C4-2B (cell line): ENCODE data around the gene HSPA2.

ENCODE experiments used
- H3K27ac ChIP-seq: fragments of 450-650 bp; 2 replicates; pipeline ENCODE4 v1.5.1; 2017
- ZFX ChIP-seq: fragments of 450-650 bp; IDR thresholded peaks from 2 replicates; pipeline ENCODE4 v1.6.1; 2017
- TF ChIP-seq, protein P1 (sequence below): fragments of 450-650 bp; conservative IDR thresholded peaks from 2 replicates; pipeline ENCODE4 v1.5.1; 2017; ENCODE audit warnings: mild to moderate bottlenecking

HSPA2 gene

DNA sequence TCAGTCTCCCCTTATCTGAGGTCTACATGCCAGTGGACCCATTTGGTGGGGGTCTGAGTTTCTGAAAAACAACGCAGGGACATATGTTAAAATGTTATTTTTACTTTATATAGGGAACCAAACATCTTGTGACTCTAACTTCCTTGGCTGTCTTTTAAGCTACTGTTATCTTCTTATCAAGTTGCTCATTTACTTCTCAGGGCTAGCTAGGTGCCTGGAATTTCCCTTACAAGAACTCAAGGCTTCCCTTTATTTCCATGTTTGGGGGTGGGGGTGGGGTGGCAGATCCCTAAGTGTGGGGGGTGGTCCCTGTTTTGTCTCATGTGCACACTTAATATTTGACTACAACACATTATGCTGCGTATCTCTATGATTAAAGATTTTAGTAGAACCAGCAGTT lies 40.8 kb downstream of the HSPA2 start:
- TF ChIP-seq ZFX = no peak
- TF ChIP-seq, protein P1, sequence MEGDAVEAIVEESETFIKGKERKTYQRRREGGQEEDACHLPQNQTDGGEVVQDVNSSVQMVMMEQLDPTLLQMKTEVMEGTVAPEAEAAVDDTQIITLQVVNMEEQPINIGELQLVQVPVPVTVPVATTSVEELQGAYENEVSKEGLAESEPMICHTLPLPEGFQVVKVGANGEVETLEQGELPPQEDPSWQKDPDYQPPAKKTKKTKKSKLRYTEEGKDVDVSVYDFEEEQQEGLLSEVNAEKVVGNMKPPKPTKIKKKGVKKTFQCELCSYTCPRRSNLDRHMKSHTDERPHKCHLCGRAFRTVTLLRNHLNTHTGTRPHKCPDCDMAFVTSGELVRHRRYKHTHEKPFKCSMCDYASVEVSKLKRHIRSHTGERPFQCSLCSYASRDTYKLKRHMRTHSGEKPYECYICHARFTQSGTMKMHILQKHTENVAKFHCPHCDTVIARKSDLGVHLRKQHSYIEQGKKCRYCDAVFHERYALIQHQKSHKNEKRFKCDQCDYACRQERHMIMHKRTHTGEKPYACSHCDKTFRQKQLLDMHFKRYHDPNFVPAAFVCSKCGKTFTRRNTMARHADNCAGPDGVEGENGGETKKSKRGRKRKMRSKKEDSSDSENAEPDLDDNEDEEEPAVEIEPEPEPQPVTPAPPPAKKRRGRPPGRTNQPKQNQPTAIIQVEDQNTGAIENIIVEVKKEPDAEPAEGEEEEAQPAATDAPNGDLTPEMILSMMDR = no peak
- no peak overlapping the region for H3K27ac ChIP-seq

DNA sequence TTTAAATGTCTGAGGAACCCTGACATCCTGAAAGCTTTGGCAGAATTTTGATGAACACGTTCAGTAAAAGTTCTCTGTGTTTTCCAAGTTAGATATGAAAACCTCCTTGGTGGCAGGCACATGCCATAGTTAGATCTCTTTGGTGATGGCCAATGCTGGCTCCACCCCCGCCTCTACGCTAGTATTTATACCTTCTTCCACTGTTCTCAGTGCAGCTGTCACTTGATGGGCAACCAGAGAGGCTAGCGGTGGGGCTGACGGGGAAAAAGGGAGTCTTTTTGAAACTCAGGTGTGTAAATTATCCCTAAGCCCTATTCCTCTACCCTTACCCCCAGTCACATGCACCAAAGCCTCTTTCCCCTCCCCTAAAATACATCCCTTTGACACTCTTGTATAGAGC lies 41.3 kb downstream of the HSPA2 start:
- H3K27ac ChIP-seq = no peak overlapping the region
- no peak for TF ChIP-seq ZFX
- TF ChIP-seq, protein P1 = no peak

GRCh38 chr14:64584190-64584589 lies 43.6 kb downstream of the HSPA2 start:
- TF ChIP-seq ZFX = no peak
- TF ChIP-seq, protein P1 = no peak
- H3K27ac ChIP-seq = no peak overlapping the region

DNA sequence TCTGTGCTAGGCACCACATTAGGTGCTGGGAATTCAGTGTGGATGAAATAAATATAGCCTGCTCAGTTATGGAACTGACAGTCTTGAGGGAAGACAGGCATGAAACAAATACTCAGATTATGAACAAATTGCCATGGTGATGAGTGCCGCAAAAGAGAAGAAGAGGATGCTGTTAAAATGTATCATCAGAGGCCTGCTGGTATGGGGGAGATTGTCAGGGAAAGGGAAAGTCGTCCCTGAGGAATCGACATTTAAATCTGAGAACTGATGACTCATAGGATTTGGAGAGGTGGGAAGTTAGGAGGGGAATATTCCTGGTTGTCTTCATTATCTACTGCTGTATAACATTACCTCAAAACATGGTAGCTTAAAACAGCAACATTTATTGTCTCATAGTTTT lies 51.3 kb downstream of the HSPA2 start:
- no peak overlapping the region for H3K27ac ChIP-seq
- TF ChIP-seq, protein P1 = no peak
- no peak for TF ChIP-seq ZFX
